HCT116 (cell line): Measurements from ENCODE around the gene CALR. TPM values are rescaled to one million over a fixed set of nuclear protein-coding genes. Genes with fewer than 3 reads are reported as not detected.

ENCODE experiments used
- ATAC-seq: fragments of 200-7000 bp; cut with Tn5 transposase; 2 replicates; pipeline ENCODE4 v1.9.1; 2020; ENCODE audit warnings: mild to moderate bottlenecking, moderate library complexity
- BruUV-seq: library from RNA; stranded (reverse); fragments of 400-500 nt; replicated peaks from 2 replicates; lab custom pipeline; 2021; lab: Mats Ljungman, UMichigan
- CTCF ChIA-PET: fragments of 300-600 bp; sonication (Branson Sonifier 250); formaldehyde crosslinking; loops from one replicate; lab custom pipeline; 2021; ENCODE audit warnings: antibody characterized with exemption; lab: Charles Lee
- POLR2A ChIA-PET: fragments of 300-600, 350-600 bp; sonication (Branson Sonifier 250); formaldehyde crosslinking; loops from one replicate; lab custom pipeline; 2021; ENCODE audit warnings: antibody characterized with exemption; lab: Charles Lee
- RAD21 ChIA-PET, 2 experiments: fragments of 300-600 bp; sonication (Branson Sonifier 250); formaldehyde crosslinking; loops; one replicate each; lab custom pipeline; 2023; ENCODE audit warnings: low total read pairs in 2 of 2; ENCODE audit not compliant: uncharacterized antibody in 2 of 2, unreplicated experiment in 2 of 2, low non-redundant PET in 1 of 2; lab: Charles Lee
- DNase-seq: peaks from one replicate; pipeline ENCODE4 v3.0.0-alpha.2; 2010; ENCODE audit warnings: low read depth, low spot score
- H2AFZ ChIP-seq: fragments of 200-600 bp; shearing (Covaris generic), sonication (generic); 2 replicates; pipeline ENCODE4 v1.6.1; 2017; ENCODE audit warnings: low read depth, mixed run types, mixed read lengths, antibody characterized with exemption, low read length; ENCODE audit not compliant: poor library complexity, severe bottlenecking
- H3K27ac ChIP-seq: 2 replicates; pipeline ENCODE4 v1.5.1; 2012; ENCODE audit warnings: low read depth, low read length
- H3K27me3 ChIP-seq: fragments of 200-600 bp; sonication (generic); 2 replicates; pipeline ENCODE4 v1.6.1; 2016; ENCODE audit warnings: mixed run types, low read length, mixed read lengths; ENCODE audit not compliant: insufficient read depth
- H3K36me3 ChIP-seq, 2 experiments: fragments of 200-500 bp in 1 of 2; fragments of 200-600 bp in 1 of 2; sonication (Bioruptor generic) in 1 of 2; sonication (generic) in 1 of 2; 2 replicates each; pipeline versions ENCODE4 v1.5.1 to v1.6.1; 2014 to 2016; ENCODE audit warnings: low read length in 2 of 2, inconsistent platforms in 1 of 2, mixed read lengths in 1 of 2, mixed run types in 1 of 2; ENCODE audit not compliant: insufficient read depth in 2 of 2, control insufficient read depth in 1 of 2
- H3K4me1 ChIP-seq, 2 experiments: fragments of 200-600 bp in 1 of 2; sonication (generic) in 1 of 2; 2 replicates each; pipeline versions ENCODE4 v1.5.1 to v1.6.1; 2012 to 2017; ENCODE audit warnings: low read length in 2 of 2, inconsistent platforms in 1 of 2, mild to moderate bottlenecking in 1 of 2, mixed read lengths in 1 of 2, mixed run types in 1 of 2, moderate library complexity in 1 of 2; ENCODE audit not compliant: insufficient read depth in 2 of 2, control insufficient read depth in 1 of 2
- H3K4me2 ChIP-seq: fragments of 200-600 bp; sonication (generic); 2 replicates; pipeline ENCODE4 v1.6.1; 2017; ENCODE audit warnings: mixed run types, low read length, mixed read lengths
- H3K4me3 ChIP-seq, 2 experiments: fragments of 200-600 bp in 1 of 2; sonication (generic) in 1 of 2; replicated peaks in 1 of 2; 2 replicates each; pipeline ENCODE4 v1.5.1; 2011 to 2016; ENCODE audit warnings: low read length in 2 of 2, control low read depth in 1 of 2, low read depth in 1 of 2, mild to moderate bottlenecking in 1 of 2, mixed read lengths in 1 of 2, mixed run types in 1 of 2
- H3K79me2 ChIP-seq: fragments of 200-600 bp; sonication (generic); 2 replicates; pipeline ENCODE4 v1.6.1; 2017; ENCODE audit warnings: mild to moderate bottlenecking, mixed run types, low read length, moderate library complexity, mixed read lengths; ENCODE audit not compliant: insufficient read depth
- H3K9ac ChIP-seq: fragments of 200-600 bp; sonication (generic); 2 replicates; pipeline ENCODE4 v1.6.1; 2016; ENCODE audit warnings: low read length, mixed read lengths
- H3K9me2 ChIP-seq: fragments of 200-600 bp; sonication (generic), shearing (Covaris generic); 2 replicates; pipeline ENCODE4 v1.6.1; 2017; ENCODE audit warnings: mixed run types, mild to moderate bottlenecking, moderate library complexity; ENCODE audit not compliant: insufficient read depth
- H3K9me3 ChIP-seq, 2 experiments: fragments of 200-500 bp in 1 of 2; fragments of 200-600 bp in 1 of 2; sonication (Bioruptor generic) in 1 of 2; sonication (generic) in 1 of 2; 2 replicates each; pipeline ENCODE4 v1.6.1; 2014 to 2017; ENCODE audit warnings: low read length in 2 of 2, mixed read lengths in 2 of 2, inconsistent platforms in 1 of 2, low read depth in 1 of 2, mild to moderate bottlenecking in 1 of 2, mixed run types in 1 of 2, moderate library complexity in 1 of 2; ENCODE audit not compliant: control insufficient read depth in 1 of 2, insufficient read depth in 1 of 2
- H4K20me1 ChIP-seq: fragments of 200-600 bp; sonication (generic), shearing (Covaris generic); 2 replicates; pipeline ENCODE4 v1.6.1; 2017; ENCODE audit warnings: mixed run types, mild to moderate bottlenecking, moderate library complexity; ENCODE audit not compliant: insufficient read depth
- ATF3 ChIP-seq: IDR thresholded peaks from 2 replicates; pipeline ENCODE4 v1.6.1; 2012
- CEBPB ChIP-seq: IDR thresholded peaks from 2 replicates; pipeline ENCODE4 v1.6.1; 2012; ENCODE audit warnings: low read depth
- CTCF ChIP-seq, 3 experiments: fragments of 200-600 bp in 1 of 3; sonication (generic) in 1 of 3; IDR thresholded peaks in 2 of 3; conservative IDR thresholded peaks in 1 of 3; 2 replicates each; pipeline ENCODE4 v1.5.1; 2012 to 2017; ENCODE audit warnings: low read depth in 2 of 3, low read length in 2 of 3, antibody characterized with exemption in 1 of 3, borderline replicate concordance in 1 of 3, control low read depth in 1 of 3, mild to moderate bottlenecking in 1 of 3, mixed read lengths in 1 of 3, mixed run types in 1 of 3, moderate library complexity in 1 of 3; ENCODE audit not compliant: insufficient read depth in 1 of 3
- EGR1 ChIP-seq: IDR thresholded peaks from 2 replicates; pipeline ENCODE4 v1.6.1; 2012; ENCODE audit warnings: low read depth
- ELF1 ChIP-seq: IDR thresholded peaks from 2 replicates; pipeline ENCODE4 v1.6.1; 2012; ENCODE audit warnings: low read depth, borderline replicate concordance
- EZH2 ChIP-seq: fragments of 200-600 bp; sonication (generic); IDR thresholded peaks from 2 replicates; pipeline ENCODE4 v1.6.1; 2017; ENCODE audit warnings: antibody characterized with exemption, mixed run types
- EZH2phosphoT487 ChIP-seq: fragments of 200-600 bp; IDR thresholded peaks from 2 replicates; pipeline ENCODE4 v1.6.1; 2018; ENCODE audit warnings: antibody characterized with exemption, borderline replicate concordance
- JUND ChIP-seq: IDR thresholded peaks from 2 replicates; pipeline ENCODE4 v1.6.1; 2012
- MAX ChIP-seq: IDR thresholded peaks from 2 replicates; pipeline ENCODE4 v1.6.1; 2012
- POLR2A ChIP-seq: IDR thresholded peaks from 2 replicates; pipeline ENCODE4 v1.7.0; 2011; ENCODE audit warnings: borderline replicate concordance; ENCODE audit not compliant: insufficient read depth, insufficient read length; ENCODE audit errors: extremely low read depth
- POLR2AphosphoS5 ChIP-seq: IDR thresholded peaks from 2 replicates; pipeline ENCODE4 v1.6.1; 2011; ENCODE audit warnings: mild to moderate bottlenecking, low read depth, low read length, moderate library complexity
- RAD21 ChIP-seq: IDR thresholded peaks from 2 replicates; pipeline ENCODE4 v1.6.1; 2012; ENCODE audit warnings: low read depth, mild to moderate bottlenecking
- REST ChIP-seq: IDR thresholded peaks from 2 replicates; pipeline ENCODE4 v1.6.1; 2012; ENCODE audit warnings: low read depth
- SIN3A ChIP-seq: IDR thresholded peaks from 2 replicates; pipeline ENCODE4 v1.6.1; 2012; ENCODE audit warnings: low read depth
- SP1 ChIP-seq: IDR thresholded peaks from 2 replicates; pipeline ENCODE4 v1.6.1; 2012; ENCODE audit warnings: low read depth
- SRF ChIP-seq: IDR thresholded peaks from 2 replicates; pipeline ENCODE4 v1.6.1; 2012; ENCODE audit warnings: low read depth
- TCF7L2 ChIP-seq: IDR thresholded peaks from 2 replicates; pipeline ENCODE4 v1.7.0; 2011; ENCODE audit warnings: borderline replicate concordance, inconsistent platforms; ENCODE audit not compliant: insufficient read depth, insufficient read length; ENCODE audit errors: extremely low read depth
- YY1 ChIP-seq: IDR thresholded peaks from 2 replicates; pipeline ENCODE4 v1.6.1; 2011; ENCODE audit warnings: low read length, low read depth, moderate library complexity, mild to moderate bottlenecking; ENCODE audit not compliant: insufficient replicate concordance; ENCODE audit errors: extremely low read depth
- ZFX ChIP-seq: fragments of 450-650 bp; IDR thresholded peaks from 2 replicates; pipeline ENCODE4 v1.6.1; 2017
- ZNF274 ChIP-seq: fragments of 200-500 bp; sonication (Bioruptor generic); IDR thresholded peaks from 2 replicates; pipeline ENCODE4 v1.6.1; 2014; ENCODE audit warnings: mild to moderate bottlenecking, low read depth, low read length, inconsistent platforms
- intact Hi-C: fragments of 100-400 bp; cut with micrococcal nuclease; formaldehyde crosslinking; loops from 2 replicates; pipeline ENCODE4 v1.10.0; 2022
- total RNA-seq: library from RNA; stranded (reverse); gene quantifications from one replicate; pipeline ENCODE4 v1.2.1, GENCODE V29; 2021; ENCODE audit not compliant: unreplicated experiment

CALR gene
- total RNA-seq, 1 experiment from 2014 or later = 739 TPM

- H3K36me3 ChIP-seq = peaks cover 38 to 44% of the 10 kb centered on the region in 2 experiments
- ChIA-PET CTCF (interaction anchor here (0.6 to 2.0 kb wide), 2 partner anchors 18 to 1451 kb away, joined by 3 to 6 read pairs; no protein-coding TSS in a partner anchor), POLR2A (interaction anchor here (1.0 to 1.2 kb wide), 2 partner anchors 9 kb away, joined by 4 to 8 read pairs; no protein-coding TSS in a partner anchor), RAD21 (no interaction called here)
- peak overlapping the region; percentile 76 for H3K27ac ChIP-seq
- H3K9me3 ChIP-seq = no peaks in the 10 kb centered on the region
- no peak overlapping the region for H2AFZ ChIP-seq
- H3K9ac ChIP-seq = peak overlapping the region; percentile 93
- H3K79me2 ChIP-seq = peaks cover 62% of the 10 kb centered on the region
- TF ChIP-seq ELF1 (no peak), POLR2A (no peak), RAD21 (no peak), ATF3 (no peak), MAX (no peak), JUND (no peak), SRF (no peak), EZH2 (no peak), ZNF274 (no peak), SIN3A (no peak), CTCF (IDR thresholded peaks at IDR 0.05 in 2 of 3, conservative IDR thresholded peaks at IDR 0.05 in 1 of 3; ENCODE audit: borderline replicate concordance in 1 of 3, insufficient read depth in 1 of 3, low read depth in 2 of 3, low read length in 2 of 3) (no peak), SP1 (no peak), TCF7L2 (no peak), YY1 (no peak), REST (no peak), ZFX (no peak), EGR1 (no peak), POLR2AphosphoS5 (no peak), CEBPB (no peak), EZH2phosphoT487 (no peak)
- DNase-seq (no peak), ATAC-seq (no peak)
- BruUV-seq = TSS peak; percentile 57
- H3K4me2 ChIP-seq = peak overlapping the region; percentile 91
- H3K4me3 ChIP-seq = peak overlapping the region; percentile 80 to 98
- intact Hi-C loops = no loop called here
- no peaks in the 10 kb centered on the region for H3K27me3 ChIP-seq
- H3K9me2 ChIP-seq = no peaks in the 10 kb centered on the region
- peaks cover 3 to 21% of the 10 kb centered on the region in 2 experiments; a peak in 3 of 4 replicates for H3K4me1 ChIP-seq
- no peaks in the 10 kb centered on the region for H4K20me1 ChIP-seq
Observed at GRCh38 chr19:12946731-12947496, 8.5 kb downstream of the CALR start.
